ENCODE data around the gene SHF.

The SHF gene

GRCh38 chr15:45179221-45179985, 8.4 kb downstream of the SHF start:
- TF ChIP-seq CTCF (IDR thresholded peaks at IDR 0.05; ENCODE audit: insufficient read depth, low read length, poor library complexity, severe bottlenecking): peak; percentile 70
- no peak overlapping the region for H3K4me3 ChIP-seq (replicated peaks; ENCODE audit: low read depth, low read length)
- no peaks in the 10 kb centered on the region for H3K27me3 ChIP-seq (replicated peaks; ENCODE audit: control insufficient read depth, insufficient read depth, low read length)
- H3K36me3 ChIP-seq (ENCODE audit: control insufficient read depth, insufficient read depth, low read length): no peaks in the 10 kb centered on the region
- DNase-seq (ENCODE audit: extremely low read depth, insufficient read length): no peak

GRCh38 chr15:45177285-45177684, 10.5 kb downstream of the SHF start:
- Histone ChIP-seq H3K4me3 (replicated peaks; ENCODE audit: low read depth, low read length) (no peak overlapping the region), H3K27me3 (replicated peaks; ENCODE audit: control insufficient read depth, insufficient read depth, low read length) (no peaks in the 10 kb centered on the region), H3K36me3 (ENCODE audit: control insufficient read depth, insufficient read depth, low read length) (no peaks in the 10 kb centered on the region)
- TF ChIP-seq CTCF (IDR thresholded peaks at IDR 0.05; ENCODE audit: insufficient read depth, low read length, poor library complexity, severe bottlenecking): no peak
- DNase-seq (ENCODE audit: extremely low read depth, insufficient read length): no peak

GRCh38 chr15:45174577-45174976, 13.2 kb downstream of the SHF start:
- no peaks in the 10 kb centered on the region for H3K27me3 ChIP-seq (replicated peaks; ENCODE audit: control insufficient read depth, insufficient read depth, low read length)
- H3K4me3 ChIP-seq (replicated peaks; ENCODE audit: low read depth, low read length): no peak overlapping the region
- no peaks in the 10 kb centered on the region for H3K36me3 ChIP-seq (ENCODE audit: control insufficient read depth, insufficient read depth, low read length)
- TF ChIP-seq CTCF (IDR thresholded peaks at IDR 0.05; ENCODE audit: insufficient read depth, low read length, poor library complexity, severe bottlenecking): no peak
- DNase-seq (ENCODE audit: extremely low read depth, insufficient read length): no peak

DNA sequence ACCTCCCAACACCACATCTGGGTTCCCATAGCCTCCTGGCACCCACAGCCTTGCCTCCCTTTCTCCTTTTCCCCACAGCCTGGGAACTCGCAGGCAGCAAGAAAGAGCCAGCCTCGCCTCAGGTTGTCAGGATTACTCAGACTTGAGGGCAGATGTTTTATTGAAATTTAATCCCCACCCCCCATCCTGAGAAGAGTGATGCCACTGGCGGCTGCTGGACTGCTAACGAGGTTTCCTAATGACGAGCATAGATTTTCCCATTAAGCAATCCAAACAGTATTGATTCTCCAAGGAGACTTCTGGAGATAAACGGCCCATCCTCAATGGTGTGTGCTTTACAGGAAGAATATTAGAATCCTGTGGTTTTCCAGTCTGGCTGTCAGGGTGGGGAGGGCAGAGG, 13.7 kb downstream of the SHF start:
- no peak for TF ChIP-seq CTCF (IDR thresholded peaks at IDR 0.05; ENCODE audit: insufficient read depth, low read length, poor library complexity, severe bottlenecking)
- DNase-seq (ENCODE audit: extremely low read depth, insufficient read length): no peak
- no peaks in the 10 kb centered on the region for H3K36me3 ChIP-seq (ENCODE audit: control insufficient read depth, insufficient read depth, low read length)
- H3K4me3 ChIP-seq (replicated peaks; ENCODE audit: low read depth, low read length): no peak overlapping the region
- no peaks in the 10 kb centered on the region for H3K27me3 ChIP-seq (replicated peaks; ENCODE audit: control insufficient read depth, insufficient read depth, low read length)

DNA sequence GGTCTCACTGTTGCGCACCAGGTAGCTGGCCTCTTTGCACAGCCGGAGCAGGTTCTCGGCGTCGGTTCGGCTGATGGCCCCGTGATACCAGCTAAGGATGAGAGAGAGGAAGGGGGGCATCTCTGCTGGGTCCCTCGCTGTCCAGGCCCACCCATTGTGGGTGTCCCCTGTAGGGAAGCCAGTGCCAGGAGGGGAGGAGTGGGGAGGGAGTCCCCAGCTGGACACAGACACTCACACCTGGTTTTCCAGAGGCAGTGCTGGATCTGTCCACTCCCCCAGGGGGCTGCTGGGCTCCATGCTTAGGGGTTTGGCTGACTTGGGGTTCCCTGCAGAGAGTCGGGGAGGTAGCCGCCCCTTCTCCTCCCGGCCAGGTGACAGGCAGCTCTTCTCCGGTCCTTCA, 15.9 kb downstream of the SHF start:
- H3K36me3 ChIP-seq (ENCODE audit: control insufficient read depth, insufficient read depth, low read length): no peaks in the 10 kb centered on the region
- DNase-seq (ENCODE audit: extremely low read depth, insufficient read length): no peak
- no peaks in the 10 kb centered on the region for H3K27me3 ChIP-seq (replicated peaks; ENCODE audit: control insufficient read depth, insufficient read depth, low read length)
- H3K4me3 ChIP-seq (replicated peaks; ENCODE audit: low read depth, low read length): no peak overlapping the region
- TF ChIP-seq CTCF (IDR thresholded peaks at IDR 0.05; ENCODE audit: insufficient read depth, low read length, poor library complexity, severe bottlenecking): no peak

All from GM06990 (cell line).